DMS53 treated with DMSO at 0.1 percent for 48 hours (cell line): Measurements from ENCODE around the gene BTRC.
"Not testable (repeated sequence)": the region's sequence is repeated elsewhere in the genome, so short reads cannot be mapped to it uniquely, and the experiment has no call there.

Experiments
- DNase-seq: peaks from one replicate; lab custom pipeline; 2025; ENCODE audit not compliant: unreplicated experiment; lab: John Stamatoyannopoulos, UW

BTRC gene

GRCh38 chr10:101353692-101354327, at the start of gene BTRC:
Gene BTRC, plus strand, starts transcription at chr10:101354165. Its CDS starts 16 bp downstream, at chr10:101354181.
- DNase-seq: peak; percentile 99

- DNase-seq: no peak
These were observed 49.6 kb upstream of the BTRC start for GRCh38 chr10:101304316-101304715.

- no peak for DNase-seq
These were observed 48.4 kb upstream of the BTRC start for GRCh38 chr10:101305320-101306241.

GRCh38 chr10:101308051-101308450, 45.9 kb upstream of the BTRC start:
- no peak for DNase-seq

GRCh38 chr10:101310529-101311184, 43.3 kb upstream of the BTRC start:
- no peak for DNase-seq

- no peak for DNase-seq
These were observed 42.5 kb upstream of the BTRC start for GRCh38 chr10:101311185-101312066.

GRCh38 chr10:101319241-101319915, 34.6 kb upstream of the BTRC start:
- no peak for DNase-seq

GRCh38 chr10:101321073-101321472, 32.9 kb upstream of the BTRC start:
- no peak for DNase-seq

- DNase-seq: no peak
These were observed 31.5 kb upstream of the BTRC start for GRCh38 chr10:101322266-101323108.

GRCh38 chr10:101323495-101323894, 30.5 kb upstream of the BTRC start:
- DNase-seq: no peak

- DNase-seq: not testable (repeated sequence)
These were observed 26.5 kb upstream of the BTRC start for GRCh38 chr10:101327454-101327853.

GRCh38 chr10:101329341-101330032, 24.5 kb upstream of the BTRC start:
- DNase-seq: no peak

GRCh38 chr10:101330231-101330630, 23.7 kb upstream of the BTRC start:
- DNase-seq: no peak

GRCh38 chr10:101330631-101331225, 23.2 kb upstream of the BTRC start:
- DNase-seq: no peak

- no peak for DNase-seq
These were observed 22.0 kb upstream of the BTRC start for GRCh38 chr10:101331956-101332355.

GRCh38 chr10:101334259-101334658, 19.7 kb upstream of the BTRC start:
- not testable (repeated sequence) for DNase-seq

GRCh38 chr10:101336382-101336781, 17.6 kb upstream of the BTRC start:
- DNase-seq: no peak

- no peak for DNase-seq
These were observed 16.1 kb upstream of the BTRC start for GRCh38 chr10:101337836-101338235.
